GM21737 (cell line): ENCODE measurements around the gene CCDC154.

Experiments
- ATAC-seq: cut with Tn5 transposase; IDR thresholded peaks from one replicate; pipeline ENCODE4 v1.9.1; 2021; ENCODE audit warnings: mild to moderate bottlenecking, moderate library complexity; ENCODE audit not compliant: unreplicated experiment

The CCDC154 gene

GRCh38 chr16:1438229-1439057 is 5.9 kb downstream of the CCDC154 start:
- no peak for ATAC-seq

GRCh38 chr16:1437606-1438005 is 6.8 kb downstream of the CCDC154 start:
- no peak for ATAC-seq

GRCh38 chr16:1436731-1437355 is 7.5 kb downstream of the CCDC154 start:
- no peak for ATAC-seq

- ATAC-seq: no peak
Measured at GRCh38 chr16:1435921-1436697, 8.2 kb downstream of the CCDC154 start.

GRCh38 chr16:1434644-1435592 is 9.4 kb downstream of the CCDC154 start:
- no peak for ATAC-seq

- ATAC-seq: no peak
Measured at GRCh38 chr16:1433756-1434155, 10.6 kb downstream of the CCDC154 start.

GRCh38 chr16:1433263-1433560 is 11.1 kb downstream of the CCDC154 start:
- no peak for ATAC-seq

- ATAC-seq: no peak
Measured at GRCh38 chr16:1432388-1433262, 11.7 kb downstream of the CCDC154 start.

- ATAC-seq: no peak
Measured at GRCh38 chr16:1431497-1432270, 12.7 kb downstream of the CCDC154 start.

GRCh38 chr16:1430759-1431496 is 13.4 kb downstream of the CCDC154 start, which contains the start of gene PERCC1:
Gene PERCC1 (plus strand): TSS chr16:1431078. CDS start chr16:1432594, 1,516 bp downstream.
- no peak for ATAC-seq

- ATAC-seq: no peak
Measured at GRCh38 chr16:1430214-1430758, 14.1 kb downstream of the CCDC154 start.

- ATAC-seq: no peak
Measured at GRCh38 chr16:1429631-1430030, 14.7 kb downstream of the CCDC154 start.

GRCh38 chr16:1429012-1429411 is 15.3 kb downstream of the CCDC154 start:
- no peak for ATAC-seq

- no peak for ATAC-seq
Measured at GRCh38 chr16:1428511-1428910, 15.8 kb downstream of the CCDC154 start.

- no peak for ATAC-seq
Measured at GRCh38 chr16:1427473-1428461, 16.6 kb downstream of the CCDC154 start.

- no peak for ATAC-seq
Measured at GRCh38 chr16:1426734-1427471, 17.5 kb downstream of the CCDC154 start.
